ENCODE measurements around the gene LSP1. TPM values are rescaled to one million over a fixed set of nuclear protein-coding genes. Genes with fewer than 3 reads are reported as not detected.

Gene LSP1
- total and polyA plus RNA-seq, 8 donors = 9.8 to 239 (median 58.9) TPM

DNA sequence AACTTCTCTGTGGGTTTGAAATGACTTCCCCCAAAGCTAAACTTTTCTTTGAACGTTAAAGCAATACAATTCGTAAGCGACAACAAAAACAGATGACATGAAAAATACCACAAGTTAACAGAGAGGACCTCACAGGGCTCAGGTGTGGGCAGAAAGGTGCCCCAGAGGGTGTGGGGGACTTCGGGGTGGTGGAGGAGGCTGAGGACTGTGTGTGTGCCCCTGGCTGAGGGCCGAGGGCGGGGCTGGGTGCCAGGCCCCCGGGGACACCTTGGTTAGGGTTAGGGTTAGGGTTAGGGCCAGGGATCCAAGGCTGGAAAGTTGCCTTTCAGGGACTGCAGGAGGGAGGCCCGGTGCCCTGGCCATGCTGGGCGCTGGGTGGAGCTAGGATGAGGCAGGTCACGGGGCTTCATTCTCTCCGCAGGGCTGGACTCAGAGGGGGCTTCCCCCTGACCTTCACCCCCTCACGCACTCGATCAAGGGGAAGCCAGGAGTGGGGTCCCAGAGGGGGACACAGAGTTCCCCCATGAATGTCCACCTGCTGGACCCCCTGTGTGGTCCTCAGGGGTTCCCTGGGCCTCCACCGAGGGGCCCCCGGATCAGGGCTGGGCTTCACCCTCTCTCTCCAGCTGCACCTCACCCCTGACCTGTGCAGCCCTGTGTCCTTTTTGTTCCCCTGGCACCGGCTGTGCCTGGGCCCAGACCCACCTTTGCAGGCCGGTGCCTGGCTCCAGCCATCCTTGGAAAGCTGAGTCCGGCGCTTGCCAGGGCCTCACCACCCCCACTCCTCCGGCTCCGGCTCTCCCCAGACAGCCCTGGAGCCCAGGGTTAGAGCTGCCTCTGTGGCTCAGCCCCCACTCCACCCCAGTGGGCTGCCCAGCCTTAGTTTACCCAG is 7.1 kb upstream of the LSP1 start:
- intact Hi-C loops (cut with DNase I; ENCODE audit: low total_unique reads) = no loop called here
- H3K27me3 ChIP-seq = no peaks in the 10 kb centered on the region
- 68 to 75% (median 70%) methylated on average over 14 to 21 of the region's 21 CpGs for WGBS, 5 donors
- no peak for DNase-seq
- H3K36me3 ChIP-seq = no peaks in the 10 kb centered on the region
- H3K4me1 ChIP-seq = peaks cover 0 to 42% (median 6%) of the 10 kb centered on the region in 4 donors
- no peaks in the 10 kb centered on the region for H3K9me3 ChIP-seq
- no peak for TF ChIP-seq POLR2AphosphoS5 (IDR thresholded peaks at IDR 0.05)
- no peak for TF ChIP-seq EP300 (IDR thresholded peaks at IDR 0.05)
- no peak overlapping the region for H3K4me3 ChIP-seq
- H3K27ac ChIP-seq = peak overlapping the region in 2 of 5 donors; percentile 14 to 62

DNA sequence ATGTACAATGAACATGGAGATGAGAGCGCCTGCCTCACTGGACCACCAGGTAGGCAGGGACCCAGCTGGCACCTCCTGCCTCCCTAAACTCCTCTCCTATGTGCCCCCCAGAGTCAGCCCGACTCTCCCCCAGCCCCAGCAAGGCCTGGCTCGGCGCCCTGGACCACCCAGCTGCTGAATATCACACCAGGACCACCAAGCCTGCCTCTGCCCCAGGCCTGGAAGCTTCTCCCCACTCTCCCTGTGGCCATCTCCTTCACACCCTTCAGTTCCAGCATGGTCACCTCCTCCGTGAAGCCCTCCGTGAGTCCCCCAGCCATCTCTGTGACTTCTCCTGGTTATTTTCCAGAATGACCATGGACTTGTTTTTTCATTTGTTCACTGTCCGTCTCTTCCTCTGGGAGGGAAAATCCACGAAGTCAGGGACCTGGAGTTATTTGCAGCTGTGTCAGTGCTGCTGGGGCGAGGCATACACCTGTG is 6.4 kb upstream of the LSP1 start:
- 82 to 92% (median 86%) methylated on average over 9 of the region's 9 CpGs for WGBS, 5 donors
- intact Hi-C loops (cut with DNase I; ENCODE audit: low total_unique reads) = no loop called here
- H3K36me3 ChIP-seq = no peaks in the 10 kb centered on the region

DNA sequence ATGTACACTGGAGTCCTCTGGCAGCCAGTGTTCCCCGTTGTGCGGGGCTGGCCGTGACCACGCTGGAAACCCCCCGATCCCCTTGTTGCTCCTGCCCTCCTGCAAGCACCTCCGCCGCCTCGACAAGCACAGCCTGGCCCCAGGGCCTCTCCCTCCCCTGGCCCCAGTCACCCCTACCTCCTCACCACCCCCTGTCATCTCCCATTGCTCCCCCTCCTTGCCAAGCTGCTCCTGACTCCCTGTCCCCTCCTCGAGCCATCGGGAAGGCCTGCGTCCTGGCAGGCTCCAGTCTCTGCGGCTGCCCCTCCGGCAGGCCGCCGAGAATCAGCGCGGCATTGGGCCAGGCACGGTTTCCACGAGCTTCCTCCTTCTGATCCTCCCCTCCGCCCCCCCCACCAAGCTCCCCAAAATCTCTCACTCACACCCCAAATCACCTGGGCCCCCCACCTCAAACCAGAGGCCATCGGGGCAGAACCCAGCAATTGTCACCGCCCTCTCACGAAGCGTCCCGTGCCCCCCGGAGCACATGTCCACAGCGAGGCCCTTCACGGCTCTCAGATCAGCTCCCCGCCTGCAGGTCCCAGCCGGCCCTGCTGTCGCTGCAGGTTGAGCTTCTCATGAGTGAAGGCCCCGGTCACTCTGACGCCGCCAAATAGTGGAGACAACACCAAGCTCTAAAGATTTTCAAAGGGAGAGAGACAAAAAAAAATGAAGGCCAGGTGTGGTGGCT is 5.7 kb upstream of the LSP1 start:
- Histone ChIP-seq H3K27ac (no peak overlapping the region), H3K4me3 (no peak overlapping the region), H3K36me3 (no peaks in the 10 kb centered on the region), H3K9me3 (no peaks in the 10 kb centered on the region), H3K27me3 (no peaks in the 10 kb centered on the region), H3K4me1 (peaks cover 0 to 55% (median 7%) of the 10 kb centered on the region in 4 donors)
- intact Hi-C loops (cut with DNase I; ENCODE audit: low total_unique reads) = no loop called here
- no peak for DNase-seq
- no peak for TF ChIP-seq POLR2A (IDR thresholded peaks at IDR 0.05)
- no peak for TF ChIP-seq CTCF (IDR thresholded peaks at IDR 0.05)
- TF ChIP-seq POLR2AphosphoS5 (IDR thresholded peaks at IDR 0.05) = no peak
- no peak for TF ChIP-seq EP300 (IDR thresholded peaks at IDR 0.05)
- WGBS, 5 donors = 91 to 95% (median 93%) methylated on average over 32 to 34 of the region's 34 CpGs

More for the DNA sequence above, 6.4 kb upstream of the LSP1 start:
- H3K27me3 ChIP-seq = no peaks in the 10 kb centered on the region
- DNase-seq = no peak
- H3K27ac ChIP-seq = no peak overlapping the region
- H3K4me1 ChIP-seq = peaks cover 0 to 48% (median 6%) of the 10 kb centered on the region in 4 donors
- no peak overlapping the region for H3K4me3 ChIP-seq
- no peak for TF ChIP-seq POLR2A (IDR thresholded peaks at IDR 0.05)
- no peak for TF ChIP-seq CTCF (IDR thresholded peaks at IDR 0.05)
- TF ChIP-seq POLR2AphosphoS5 (IDR thresholded peaks at IDR 0.05) = no peak
- no peak for TF ChIP-seq EP300 (IDR thresholded peaks at IDR 0.05)
- H3K9me3 ChIP-seq = no peaks in the 10 kb centered on the region

- intact Hi-C loops (cut with DNase I; ENCODE audit: low total_unique reads) = no loop called here
- H3K27ac ChIP-seq = no peak overlapping the region
- WGBS, 5 donors = 77 to 81% (median 79%) methylated on average over 18 of the region's 18 CpGs
- no peaks in the 10 kb centered on the region for H3K36me3 ChIP-seq
- H3K27me3 ChIP-seq = no peaks in the 10 kb centered on the region
- no peak for TF ChIP-seq CTCF (IDR thresholded peaks at IDR 0.05)
- no peak for TF ChIP-seq POLR2AphosphoS5 (IDR thresholded peaks at IDR 0.05)
- no peak for TF ChIP-seq POLR2A (IDR thresholded peaks at IDR 0.05)
- TF ChIP-seq EP300 (IDR thresholded peaks at IDR 0.05) = no peak
- H3K4me1 ChIP-seq = peaks cover 0 to 58% (median 9%) of the 10 kb centered on the region in 4 donors
- no peak overlapping the region for H3K4me3 ChIP-seq
- no peaks in the 10 kb centered on the region for H3K9me3 ChIP-seq
- no peak for DNase-seq
Observed at GRCh38 chr11:1847926-1848639, 4.8 kb upstream of the LSP1 start.

Measured in stomach (tissue), 9 donors.